Ishikawa (cell line): ENCODE results near the gene LYRM4.

ENCODE experiments used
- CEBPB ChIP-seq: IDR thresholded peaks from 2 replicates; pipeline ENCODE4 v1.6.1; 2012
- CREB1 ChIP-seq: IDR thresholded peaks from 2 replicates; pipeline ENCODE4 v1.6.1; 2012; ENCODE audit warnings: low read depth
- EGR1 ChIP-seq: IDR thresholded peaks from 2 replicates; pipeline ENCODE4 v1.6.1; 2012
- EP300 ChIP-seq: IDR thresholded peaks from 2 replicates; pipeline ENCODE4 v1.6.1; 2012; ENCODE audit warnings: borderline replicate concordance
- FOXM1 ChIP-seq: IDR thresholded peaks from 2 replicates; pipeline ENCODE4 v1.6.1; 2012; ENCODE audit warnings: low read depth, borderline replicate concordance
- MAX ChIP-seq: IDR thresholded peaks from 2 replicates; pipeline ENCODE4 v1.6.1; 2012
- NFIC ChIP-seq: IDR thresholded peaks from 2 replicates; pipeline ENCODE4 v1.6.1; 2012
- RAD21 ChIP-seq: IDR thresholded peaks from 2 replicates; pipeline ENCODE4 v1.6.1; 2012; ENCODE audit warnings: low read depth
- REST ChIP-seq: IDR thresholded peaks from 2 replicates; pipeline ENCODE4 v1.6.1; 2012; ENCODE audit warnings: low read depth, mild to moderate bottlenecking
- TAF1 ChIP-seq: IDR thresholded peaks from 2 replicates; pipeline ENCODE4 v1.6.1; 2012; ENCODE audit warnings: low read depth, mild to moderate bottlenecking
- TCF12 ChIP-seq: IDR thresholded peaks from 2 replicates; pipeline ENCODE4 v1.6.1; 2012; ENCODE audit warnings: low read depth
- TEAD4 ChIP-seq: IDR thresholded peaks from 2 replicates; pipeline ENCODE4 v1.6.1; 2012
- USF1 ChIP-seq: IDR thresholded peaks from 2 replicates; pipeline ENCODE4 v1.6.1; 2012
- YY1 ChIP-seq: IDR thresholded peaks from 2 replicates; pipeline ENCODE4 v1.6.1; 2012; ENCODE audit warnings: low read depth
- ZBTB7A ChIP-seq: IDR thresholded peaks from 2 replicates; pipeline ENCODE4 v1.6.1; 2012; ENCODE audit warnings: low read depth

The LYRM4 gene

GRCh38 chr6:5235830-5236229, 24.9 kb downstream of the LYRM4 start:
- TF ChIP-seq NFIC (no peak), REST (no peak), CEBPB (no peak), FOXM1 (no peak), RAD21 (no peak), TAF1 (no peak), EP300 (no peak), EGR1 (no peak), USF1 (no peak), TCF12 (no peak), CREB1 (no peak), YY1 (no peak), MAX (no peak), TEAD4 (no peak), ZBTB7A (no peak)

- TF ChIP-seq TEAD4 = no peak
- TF ChIP-seq YY1 = no peak
- TF ChIP-seq RAD21 = no peak
- TF ChIP-seq REST = no peak
- TF ChIP-seq USF1 = no peak
- TF ChIP-seq CREB1 = no peak
- TF ChIP-seq NFIC = no peak
- no peak for TF ChIP-seq ZBTB7A
- TF ChIP-seq EP300 = no peak
- no peak for TF ChIP-seq EGR1
- no peak for TF ChIP-seq FOXM1
- no peak for TF ChIP-seq CEBPB
- TF ChIP-seq TAF1 = no peak
- TF ChIP-seq TCF12 = no peak
- no peak for TF ChIP-seq MAX
Measured at GRCh38 chr6:5234874-5235273, 25.9 kb downstream of the LYRM4 start.

GRCh38 chr6:5231289-5231688, 29.5 kb downstream of the LYRM4 start:
- TF ChIP-seq TAF1 = no peak
- no peak for TF ChIP-seq CREB1
- no peak for TF ChIP-seq CEBPB
- no peak for TF ChIP-seq REST
- no peak for TF ChIP-seq YY1
- TF ChIP-seq TCF12 = no peak
- no peak for TF ChIP-seq FOXM1
- no peak for TF ChIP-seq USF1
- TF ChIP-seq TEAD4 = no peak
- no peak for TF ChIP-seq ZBTB7A
- no peak for TF ChIP-seq EGR1
- TF ChIP-seq NFIC = no peak
- no peak for TF ChIP-seq EP300

- TF ChIP-seq CREB1 = no peak
- TF ChIP-seq ZBTB7A = no peak
- TF ChIP-seq REST = no peak
- no peak for TF ChIP-seq NFIC
- no peak for TF ChIP-seq RAD21
- TF ChIP-seq FOXM1 = no peak
Measured at GRCh38 chr6:5230081-5230480, 30.7 kb downstream of the LYRM4 start.
